ENCODE results near the gene SACM1L. TPM values are rescaled to one million over a fixed set of nuclear protein-coding genes. Genes with fewer than 3 reads are reported as not detected.
"Not testable (repeated sequence)": the region's sequence is repeated elsewhere in the genome, so short reads cannot be mapped to it uniquely, and the experiment has no call there.

Gene SACM1L
- total and polyA plus RNA-seq, 2 of the 13 experiments (the other 11 are each of a cell fraction or from before 2014, with no cell fraction given) = 15.1 to 27.8 TPM

DNA sequence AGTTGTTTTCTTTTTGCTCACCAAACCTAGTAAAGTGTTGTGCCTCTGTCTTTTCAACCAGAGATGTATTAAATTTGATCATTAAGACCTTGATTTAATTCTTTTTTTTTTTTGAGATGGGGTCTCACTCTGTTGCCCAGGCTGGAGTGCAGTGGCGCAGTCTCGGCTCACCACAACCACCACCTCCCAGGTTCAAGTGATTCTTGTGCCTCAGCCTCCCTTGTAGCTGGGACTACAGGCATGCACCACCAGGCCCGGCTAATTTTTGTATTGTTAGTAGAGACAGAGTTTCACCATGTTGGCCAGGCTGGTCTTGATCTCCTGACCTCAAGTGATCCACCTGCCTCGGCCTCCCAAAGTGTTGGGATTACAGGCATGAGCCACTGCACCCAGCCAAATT, 6.0 kb downstream of the SACM1L start:
- H3K4me2 ChIP-seq (ENCODE audit: low read depth, low read length); H3K4me3 ChIP-seq (replicated peaks in 1 of 3; ENCODE audit: insufficient read depth in 1 of 3, low read depth in 2 of 3, low read length in 3 of 3); FAIRE-seq; H3K27me3 ChIP-seq (ENCODE audit: control insufficient read depth in 1 of 2, insufficient read depth in 2 of 2, low read length in 2 of 2); CTCF ChIA-PET (ENCODE audit: low intra/inter-chr PET ratio, low total read pairs); ATAC-seq; BruUV-seq (replicated peaks); H3K27ac ChIP-seq (ENCODE audit: extremely low read length, insufficient read depth, low read length); intact Hi-C loops (cut with micrococcal nuclease; ENCODE audit: unreplicated experiment); POLR2A ChIA-PET; H3K36me3 ChIP-seq (replicated peaks in 1 of 2; ENCODE audit: control insufficient read depth in 1 of 2, insufficient read depth in 2 of 2, low read length in 2 of 2); DNase-seq (ENCODE audit: low spot score); in situ Hi-C loops (cut with HindIII; ENCODE audit: extremely low pct_ligation_motif_present, low pct_unique_long_range_greater_than_20kb); H4K20me1 ChIP-seq (ENCODE audit: insufficient read depth, low read length); H3K9me3 ChIP-seq (ENCODE audit: low read length); H3K9ac ChIP-seq (ENCODE audit: insufficient read depth, low read depth, low read length); H2AFZ ChIP-seq (ENCODE audit: low read length): not testable (repeated sequence)
- H3K79me2 ChIP-seq (ENCODE audit: insufficient read depth, low read length) = peaks cover 85% of the 10 kb centered on the region
- WGBS (ENCODE audit: low lambda C conversion rate) = 94% methylated on average over 4 of the region's 4 CpGs
- peaks cover 49% of the 10 kb centered on the region for H3K4me1 ChIP-seq (ENCODE audit: insufficient read depth, low read length)

- in situ Hi-C loops (cut with HindIII; ENCODE audit: extremely low pct_ligation_motif_present, low pct_unique_long_range_greater_than_20kb) (no loop called here), intact Hi-C loops (cut with micrococcal nuclease; ENCODE audit: unreplicated experiment) (no loop called here)
- Histone ChIP-seq H3K4me2 (ENCODE audit: low read depth, low read length) (no peak overlapping the region), H3K4me3 (replicated peaks in 1 of 3; ENCODE audit: insufficient read depth in 1 of 3, low read depth in 2 of 3, low read length in 3 of 3) (no peak overlapping the region), H3K9ac (ENCODE audit: insufficient read depth, low read depth, low read length) (no peak overlapping the region), H4K20me1 (ENCODE audit: insufficient read depth, low read length) (no peaks in the 10 kb centered on the region), H2AFZ (ENCODE audit: low read length) (no peak overlapping the region), H3K27ac (ENCODE audit: extremely low read length, insufficient read depth, low read length) (no peak overlapping the region), H3K27me3 (ENCODE audit: control insufficient read depth in 1 of 2, insufficient read depth in 2 of 2, low read length in 2 of 2) (no peaks in the 10 kb centered on the region), H3K4me1 (ENCODE audit: insufficient read depth, low read length) (no peaks in the 10 kb centered on the region), H3K36me3 (replicated peaks in 1 of 2; ENCODE audit: control insufficient read depth in 1 of 2, insufficient read depth in 2 of 2, low read length in 2 of 2) (peaks cover 2 to 22% of the 10 kb centered on the region in 2 experiments; a peak in 3 of 5 replicates), H3K79me2 (ENCODE audit: insufficient read depth, low read length) (peaks cover 56% of the 10 kb centered on the region), H3K9me3 (ENCODE audit: low read length) (no peaks in the 10 kb centered on the region)
- ChIA-PET CTCF (ENCODE audit: low intra/inter-chr PET ratio, low total read pairs) (no interaction called here), POLR2A (no interaction called here)
- BruUV-seq (replicated peaks) = no TSS peak
- 97% methylated on average over 6 of the region's 6 CpGs for WGBS (ENCODE audit: low lambda C conversion rate)
- ATAC-seq (no peak), DNase-seq (ENCODE audit: low spot score) (no peak), FAIRE-seq (no peak)
- TF ChIP-seq TOE1 (CRISPR knock-in tag; IDR thresholded peaks at IDR 0.05) (no peak), ZNF781 (CRISPR knock-in tag; IDR thresholded peaks at IDR 0.05; ENCODE audit: borderline replicate concordance, not compliant biosample characterization) (no peak), ELF3 (CRISPR knock-in tag; IDR thresholded peaks at IDR 0.05) (no peak), ZNF263 (CRISPR knock-in tag; IDR thresholded peaks at IDR 0.05) (no peak), RXRB (CRISPR knock-in tag; IDR thresholded peaks at IDR 0.05; ENCODE audit: borderline replicate concordance) (no peak)
Observed at GRCh38 chr3:45700570-45701073, 11.4 kb downstream of the SACM1L start.
